Measurements from ENCODE around the gene TFF3. TPM values are rescaled to one million over a fixed set of nuclear protein-coding genes. Genes with fewer than 3 reads are reported as not detected.

TFF3 gene
- total RNA-seq, 1 experiment from 2014 or later: not detected

DNA sequence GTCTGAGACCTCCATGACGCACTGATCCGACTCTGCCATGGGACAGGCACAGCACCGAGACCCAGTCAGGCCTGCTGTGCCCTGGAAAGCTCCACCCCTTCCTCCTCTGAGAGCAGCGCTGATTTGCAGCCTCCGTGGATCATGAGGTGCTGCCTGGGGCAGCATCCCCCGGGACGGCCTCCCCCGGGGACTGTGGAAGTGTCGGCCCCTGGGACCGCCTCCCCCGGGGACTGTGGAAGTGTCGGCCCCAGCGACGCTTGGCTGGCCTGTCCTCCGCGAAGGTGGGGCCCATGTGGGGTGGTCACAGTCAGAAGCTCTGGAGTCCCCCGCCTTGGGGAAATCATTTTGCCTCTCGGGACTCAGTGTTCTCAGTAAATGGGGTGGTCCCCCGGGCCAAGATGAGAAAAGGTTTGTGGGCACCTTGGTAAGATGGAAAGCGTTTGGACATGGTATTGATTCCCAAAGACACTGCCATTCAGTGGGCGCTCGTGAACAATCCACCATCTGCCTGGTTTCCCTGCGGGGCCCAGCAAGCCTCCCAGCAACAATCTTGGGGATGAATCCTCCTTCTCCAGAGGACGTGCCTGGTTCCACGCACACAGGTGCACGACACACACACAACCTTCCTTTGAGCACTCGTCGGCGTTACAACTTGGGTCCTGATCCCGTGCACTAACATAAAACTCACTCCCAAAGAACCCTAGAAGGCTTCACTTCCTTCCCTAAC lies 32.6 kb upstream of the TFF3 start:
- no peak for DNase-seq (ENCODE audit: low read depth)

- DNase-seq (ENCODE audit: low read depth): no peak
Measured at GRCh38 chr21:42346866-42347600, 31.8 kb upstream of the TFF3 start.

- no peak for DNase-seq (ENCODE audit: low read depth)
Measured at GRCh38 chr21:42346441-42346840, 31.2 kb upstream of the TFF3 start.

GRCh38 chr21:42344631-42345030 lies 29.4 kb upstream of the TFF3 start:
- no peak for DNase-seq (ENCODE audit: low read depth)

- no peak for DNase-seq (ENCODE audit: low read depth)
Measured at GRCh38 chr21:42343963-42344510, 28.8 kb upstream of the TFF3 start.

- no peak for DNase-seq (ENCODE audit: low read depth)
Measured at GRCh38 chr21:42343556-42343955, 28.3 kb upstream of the TFF3 start.

DNA sequence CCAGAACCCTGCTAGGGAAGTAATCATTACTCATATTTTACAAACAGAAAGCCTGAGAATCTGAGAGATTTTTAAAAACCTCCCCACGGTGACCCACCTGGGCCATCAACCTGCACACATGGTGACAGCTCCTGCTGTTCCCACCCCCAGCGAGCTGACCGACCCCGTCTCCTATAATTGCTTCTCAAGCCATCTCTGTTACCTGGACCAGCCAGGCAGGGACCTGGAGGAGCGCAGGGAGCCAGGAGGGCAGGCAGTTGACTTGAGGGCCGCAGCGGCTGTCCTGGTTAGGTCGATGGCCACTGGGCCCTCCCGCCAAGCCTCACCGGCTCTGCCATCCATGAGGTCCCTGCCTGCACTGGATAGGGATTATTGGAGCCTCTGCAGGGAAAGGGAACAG lies 27.9 kb upstream of the TFF3 start:
- no peak for DNase-seq (ENCODE audit: low read depth)

- no peak for DNase-seq (ENCODE audit: low read depth)
Measured at GRCh38 chr21:42341776-42342542, 26.8 kb upstream of the TFF3 start.

- DNase-seq (ENCODE audit: low read depth): no peak
Measured at GRCh38 chr21:42340187-42341050, 25.2 kb upstream of the TFF3 start.

DNA sequence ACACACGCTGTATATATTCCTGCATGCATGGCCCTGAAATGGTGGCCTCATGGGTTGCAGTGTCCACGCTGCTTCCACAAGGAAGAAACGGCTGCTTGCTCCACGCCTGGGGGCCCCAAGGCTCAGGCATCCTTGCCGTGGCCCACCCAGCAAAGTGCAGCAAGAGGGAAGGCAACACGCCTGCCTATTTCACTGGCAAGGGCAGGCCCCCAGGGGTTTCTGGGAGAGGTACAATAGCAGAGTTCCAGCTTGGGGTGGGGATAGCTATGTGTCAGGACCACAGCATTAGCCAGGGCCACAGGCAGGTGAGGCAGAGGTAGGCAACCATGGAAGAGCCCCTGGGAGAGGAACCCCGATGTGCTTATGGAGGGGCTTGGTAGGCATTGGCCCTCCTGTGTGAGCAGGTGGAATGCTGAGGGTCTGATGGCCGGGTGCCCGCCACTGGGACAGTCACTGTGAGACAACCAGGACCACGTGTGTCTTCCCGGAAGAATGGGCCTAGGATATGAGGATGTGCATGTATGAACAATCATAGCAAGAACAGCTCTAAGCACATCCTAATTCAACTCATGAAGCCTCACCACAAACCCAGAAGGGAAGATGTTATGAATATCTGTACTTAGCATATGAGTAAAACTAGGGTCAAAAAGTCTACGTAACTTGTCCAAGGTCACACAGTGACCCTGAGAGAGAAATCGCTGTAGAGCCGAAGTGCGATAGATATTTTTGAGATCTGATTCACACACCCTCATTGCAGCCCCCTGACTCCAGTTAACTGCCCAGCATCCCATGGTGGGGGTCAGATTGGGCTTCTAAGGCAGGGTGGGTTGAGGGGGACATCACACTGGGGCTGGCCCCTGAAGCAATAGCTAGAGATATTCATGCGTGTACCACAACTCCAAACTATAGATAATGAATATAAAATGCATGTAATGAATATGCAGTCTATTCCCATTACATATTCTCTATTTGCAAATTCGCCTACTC lies 23.8 kb upstream of the TFF3 start:
- DNase-seq (ENCODE audit: low read depth): no peak

DNA sequence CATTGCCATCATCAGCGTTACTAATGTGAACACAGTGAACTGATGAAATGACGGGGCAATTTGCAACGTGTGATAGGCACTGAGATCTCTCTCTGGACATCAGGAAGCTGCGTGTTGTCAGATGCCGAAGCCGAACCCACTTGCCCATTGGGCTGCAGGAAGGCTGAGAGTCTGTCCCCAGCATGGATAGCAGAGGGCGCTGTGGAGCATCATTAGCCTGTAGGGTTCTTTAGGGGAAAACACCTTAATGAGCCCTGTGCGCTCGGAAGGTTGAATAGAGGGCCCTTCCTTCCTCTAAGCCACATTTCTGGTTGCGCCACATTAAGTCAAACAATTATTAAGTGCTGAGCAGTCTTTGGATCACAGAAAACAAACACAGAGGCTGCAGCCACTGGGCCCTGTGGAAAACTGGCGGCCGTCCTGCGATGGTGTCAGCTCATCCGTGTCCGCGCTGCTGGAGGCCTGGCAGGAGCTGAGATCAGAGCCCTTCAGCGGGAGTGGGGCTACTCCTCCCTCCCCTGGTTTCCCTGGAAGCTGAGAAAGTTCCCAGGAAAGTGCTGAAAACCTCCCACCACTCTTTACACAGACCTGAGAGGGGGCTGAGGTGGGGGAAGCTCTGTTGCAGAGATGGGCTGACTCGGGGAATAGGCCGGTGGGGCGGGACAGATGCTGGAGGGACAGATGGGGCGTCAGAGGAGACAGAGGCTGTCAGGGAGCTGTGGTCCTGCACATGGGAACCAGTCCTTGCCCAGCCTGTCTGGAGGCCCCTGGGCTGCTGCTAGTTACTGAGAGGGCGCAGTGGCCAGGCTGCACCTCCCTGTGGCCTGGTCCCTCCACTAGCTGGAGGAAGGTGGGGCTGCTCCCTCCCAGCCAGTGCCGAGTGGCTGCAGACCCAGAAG lies 22.9 kb upstream of the TFF3 start:
- peak; percentile 21 for DNase-seq (ENCODE audit: low read depth)

DNA sequence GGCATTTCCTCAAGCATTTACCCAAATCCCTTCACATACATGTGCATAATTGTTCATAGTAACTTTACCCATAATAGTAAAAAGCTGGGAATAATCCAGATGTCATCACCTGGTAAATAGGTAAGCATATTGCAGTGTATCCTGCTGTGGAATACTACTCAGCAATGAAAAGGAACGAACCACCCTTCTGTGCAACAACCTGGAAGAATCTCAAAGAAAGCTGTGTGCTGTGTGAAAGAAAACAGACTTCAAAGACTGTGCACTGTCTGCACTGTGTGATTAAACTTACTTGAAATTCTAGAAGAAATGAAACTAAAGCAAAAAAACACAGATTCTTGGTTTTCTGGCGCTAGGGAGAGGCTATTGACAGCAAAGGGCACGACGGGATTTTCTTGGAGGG lies 22.1 kb upstream of the TFF3 start:
- DNase-seq (ENCODE audit: low read depth): no peak

DNA sequence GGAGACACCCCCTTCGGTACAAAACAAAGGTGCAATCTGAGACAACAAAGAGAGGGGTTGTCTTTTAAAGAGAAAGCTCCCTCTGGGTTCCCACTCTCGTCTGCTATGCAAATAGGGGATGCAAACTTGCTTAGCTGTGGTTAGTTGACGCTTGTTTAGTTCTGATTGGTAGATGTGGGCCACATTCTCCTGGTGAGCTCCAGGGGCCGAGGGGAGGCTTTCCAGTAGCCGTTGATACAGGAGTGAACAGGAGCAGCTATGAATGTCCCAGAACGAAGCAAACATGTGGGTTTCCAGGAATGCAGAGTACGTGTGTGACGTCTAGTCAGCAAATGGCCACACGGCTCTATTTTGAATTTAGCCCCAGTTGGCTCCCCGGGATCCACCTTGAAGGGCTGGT lies 20.8 kb upstream of the TFF3 start:
- DNase-seq (ENCODE audit: low read depth): no peak

DNA sequence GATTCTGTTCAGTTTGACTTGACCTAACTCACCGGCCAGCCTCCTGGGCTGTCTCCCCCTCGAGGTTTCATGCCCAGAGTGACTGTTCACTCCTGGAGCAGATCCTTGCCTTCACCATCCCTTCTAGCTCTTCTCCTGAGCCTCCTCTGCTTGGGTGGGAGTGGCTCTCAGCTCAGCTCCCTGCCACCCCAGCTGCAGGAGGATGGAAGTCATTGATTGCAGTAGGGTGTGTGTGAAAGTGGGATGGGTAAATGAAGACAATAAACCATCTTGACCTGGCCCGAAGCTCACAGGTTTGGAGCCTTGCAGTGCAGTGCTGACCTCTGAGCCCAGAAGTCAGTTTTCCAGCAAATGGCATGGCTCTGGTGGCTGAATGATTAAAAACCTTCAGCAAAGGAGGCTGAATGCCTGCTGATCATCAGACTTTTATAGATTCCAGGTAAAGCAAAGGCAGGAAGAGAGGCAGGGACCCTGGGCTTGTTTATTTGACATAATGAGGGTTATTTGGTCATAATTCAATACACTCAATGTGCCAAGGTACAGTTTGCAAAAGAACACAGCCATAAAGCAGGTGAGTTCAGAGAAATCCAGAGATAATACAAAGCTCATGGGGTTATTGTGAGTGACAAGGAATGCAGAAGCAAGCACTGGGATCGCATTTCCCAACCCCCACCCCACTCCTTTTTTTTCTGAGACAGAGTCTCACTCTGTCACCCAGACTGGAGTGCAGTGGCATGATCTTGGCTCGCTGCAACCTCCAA lies 17.5 kb upstream of the TFF3 start:
- no peak for DNase-seq (ENCODE audit: low read depth)

DNA sequence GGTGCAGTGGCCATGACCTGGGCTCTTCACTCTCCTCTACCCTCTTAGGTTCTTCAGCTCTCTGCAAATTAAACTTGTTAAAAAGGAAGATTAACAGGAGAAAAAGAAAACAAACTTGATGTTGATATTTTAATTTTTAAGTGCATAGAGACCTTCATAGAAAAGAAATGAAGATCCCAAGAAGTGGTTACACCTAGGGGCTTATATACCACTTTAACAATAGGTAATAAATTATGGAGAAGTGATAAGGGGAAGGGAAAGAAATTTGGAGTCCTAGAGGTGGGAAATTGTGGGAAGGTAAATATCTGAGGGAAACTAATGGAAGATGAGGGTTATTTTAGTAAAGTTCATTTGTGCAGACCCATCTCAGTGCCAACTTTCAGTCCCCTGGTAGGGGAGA lies 16.5 kb upstream of the TFF3 start:
- DNase-seq (ENCODE audit: low read depth): no peak

- no peak for DNase-seq (ENCODE audit: low read depth)
Measured at GRCh38 chr21:42330380-42331371, 15.5 kb upstream of the TFF3 start.

DNA sequence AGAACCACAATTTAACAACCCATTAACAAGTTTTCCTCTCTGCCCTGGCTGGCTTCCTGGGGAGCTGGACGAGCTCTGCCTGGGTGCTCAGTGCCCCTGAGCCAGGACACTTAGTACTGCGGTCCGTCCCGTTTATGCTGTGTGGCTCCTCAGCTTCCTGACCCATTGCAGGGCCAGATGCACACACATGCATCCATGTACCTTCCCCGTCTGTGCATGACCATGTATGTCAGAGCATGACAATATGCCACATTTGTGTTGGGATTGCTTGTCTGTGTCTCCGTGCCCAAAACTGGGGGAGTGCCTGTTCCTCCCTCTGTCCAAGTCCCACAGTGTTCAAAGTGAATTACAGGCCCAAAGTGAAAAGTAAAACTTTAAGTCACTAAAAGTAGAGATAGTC lies 9.7 kb upstream of the TFF3 start:
- no peak for DNase-seq (ENCODE audit: low read depth)
